ENCODE measurements around the gene AFAP1.

DNA sequence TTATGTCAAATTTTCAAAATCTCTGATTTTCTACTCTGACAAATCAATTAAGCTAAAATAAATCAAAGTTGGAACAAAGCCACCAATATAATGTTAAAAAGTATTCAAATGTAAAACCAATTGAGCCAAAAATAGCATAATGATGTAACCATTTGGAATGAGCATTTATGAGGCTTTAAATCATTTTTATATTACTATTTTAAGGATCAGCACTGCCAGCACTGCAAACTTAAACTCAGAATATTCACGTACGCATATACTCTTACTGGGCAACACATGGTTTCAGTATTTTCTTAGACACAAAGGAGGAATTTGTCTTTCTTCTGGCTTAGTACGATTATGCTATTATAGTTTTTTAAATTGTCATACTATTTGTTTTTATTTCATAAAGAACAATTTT is 52.2 kb downstream of the AFAP1 start:
- TF ChIP-seq, protein P1, sequence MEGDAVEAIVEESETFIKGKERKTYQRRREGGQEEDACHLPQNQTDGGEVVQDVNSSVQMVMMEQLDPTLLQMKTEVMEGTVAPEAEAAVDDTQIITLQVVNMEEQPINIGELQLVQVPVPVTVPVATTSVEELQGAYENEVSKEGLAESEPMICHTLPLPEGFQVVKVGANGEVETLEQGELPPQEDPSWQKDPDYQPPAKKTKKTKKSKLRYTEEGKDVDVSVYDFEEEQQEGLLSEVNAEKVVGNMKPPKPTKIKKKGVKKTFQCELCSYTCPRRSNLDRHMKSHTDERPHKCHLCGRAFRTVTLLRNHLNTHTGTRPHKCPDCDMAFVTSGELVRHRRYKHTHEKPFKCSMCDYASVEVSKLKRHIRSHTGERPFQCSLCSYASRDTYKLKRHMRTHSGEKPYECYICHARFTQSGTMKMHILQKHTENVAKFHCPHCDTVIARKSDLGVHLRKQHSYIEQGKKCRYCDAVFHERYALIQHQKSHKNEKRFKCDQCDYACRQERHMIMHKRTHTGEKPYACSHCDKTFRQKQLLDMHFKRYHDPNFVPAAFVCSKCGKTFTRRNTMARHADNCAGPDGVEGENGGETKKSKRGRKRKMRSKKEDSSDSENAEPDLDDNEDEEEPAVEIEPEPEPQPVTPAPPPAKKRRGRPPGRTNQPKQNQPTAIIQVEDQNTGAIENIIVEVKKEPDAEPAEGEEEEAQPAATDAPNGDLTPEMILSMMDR (IDR thresholded peaks at IDR 0.05), result no peak
- no peak for TF ChIP-seq EZH2phosphoT487 (IDR thresholded peaks at IDR 0.05)

Measured in neural progenitor cell (in vitro differentiated cells).